ENCODE data around the gene ALDOC. TPM values are rescaled to one million over a fixed set of nuclear protein-coding genes. Genes with fewer than 3 reads are reported as not detected.
A peak's percentile ranks its signal among the peaks of the same experiment; 100 is the strongest.
"Not testable (repeated sequence)": the region's sequence is repeated elsewhere in the genome, so short reads cannot be mapped to it uniquely, and the experiment has no call there.

The ALDOC gene
- total RNA-seq: 10.7 TPM

DNA sequence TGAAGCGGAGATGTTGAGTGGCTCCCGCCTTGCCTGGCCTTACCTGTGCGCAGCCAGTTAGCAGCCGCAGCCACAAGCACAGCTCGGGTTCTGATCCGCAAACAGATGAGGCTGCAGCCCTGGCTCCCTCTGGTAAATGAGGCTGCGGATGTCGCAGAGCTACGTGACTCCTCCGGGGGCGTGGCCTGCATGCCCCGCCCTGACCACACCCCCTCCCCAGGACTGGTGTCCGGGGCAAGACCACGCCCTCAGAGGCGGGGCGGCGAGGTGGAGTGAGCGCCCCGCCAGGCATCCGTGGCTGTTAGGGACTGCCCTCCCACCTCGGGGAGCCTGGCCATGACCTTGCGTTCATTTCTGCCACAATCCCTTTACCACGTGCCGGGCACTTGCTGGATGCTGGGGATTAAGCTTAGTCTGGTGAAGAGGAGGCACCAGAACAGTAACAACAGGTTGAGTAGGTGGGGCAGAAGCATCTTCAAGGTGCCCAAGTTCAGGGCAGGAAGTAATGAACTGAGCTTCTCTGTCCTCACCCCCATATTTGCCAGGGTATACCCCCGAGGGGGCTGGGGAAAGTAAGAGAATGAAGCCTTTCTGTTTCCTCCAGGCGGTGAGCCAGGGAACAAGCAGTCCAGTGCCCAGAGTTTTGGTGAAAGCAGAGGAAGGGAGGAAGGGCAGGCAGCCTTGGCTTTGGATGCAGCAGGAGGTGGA is at the start of gene ALDOC:
Gene ALDOC (minus strand): TSS at position 138 of the 708 bp plus-strand sequence. CDS start 1,363 bp downstream, outside the sequence.
- peak; percentile 92 for DNase-seq

DNA sequence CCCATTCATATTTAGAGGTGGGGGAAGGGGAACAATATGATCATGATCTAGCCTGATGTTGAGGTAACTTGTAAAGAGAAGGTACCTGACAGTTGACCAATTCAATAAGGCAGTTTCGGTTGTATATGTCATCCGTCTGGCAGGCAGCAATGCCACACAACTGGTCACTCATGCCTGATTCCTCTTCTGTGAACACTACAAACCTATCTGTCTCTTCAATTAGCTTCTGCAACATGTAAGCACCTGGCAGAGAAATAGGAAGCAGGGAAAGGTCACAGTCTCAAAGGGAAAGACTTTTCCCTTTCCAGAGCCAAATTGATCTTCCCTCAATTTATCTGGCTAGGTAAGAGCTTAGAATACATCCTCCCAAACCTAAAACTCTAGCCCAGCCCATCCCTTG is 47.5 kb upstream of the ALDOC start:
- DNase-seq: no peak

DNA sequence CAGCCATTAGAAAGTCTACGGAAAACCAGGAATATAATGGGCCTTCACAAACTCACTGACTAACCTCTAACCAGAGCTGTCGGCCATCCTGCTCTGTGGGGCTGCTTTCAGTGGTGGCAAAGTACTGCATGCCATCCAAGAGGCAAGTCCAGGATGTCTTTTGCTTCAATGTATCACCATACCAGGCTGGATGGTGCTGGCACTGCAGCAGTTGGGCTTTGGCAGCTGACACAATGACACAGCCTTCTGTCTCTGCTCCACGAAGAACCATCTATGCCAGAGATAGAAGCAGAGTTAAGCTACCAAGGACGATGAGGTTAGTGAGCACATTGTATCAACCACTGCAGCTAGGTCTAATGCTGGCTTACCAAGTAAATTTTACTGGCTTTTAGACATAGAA is 47.0 kb upstream of the ALDOC start:
- no peak for DNase-seq

DNA sequence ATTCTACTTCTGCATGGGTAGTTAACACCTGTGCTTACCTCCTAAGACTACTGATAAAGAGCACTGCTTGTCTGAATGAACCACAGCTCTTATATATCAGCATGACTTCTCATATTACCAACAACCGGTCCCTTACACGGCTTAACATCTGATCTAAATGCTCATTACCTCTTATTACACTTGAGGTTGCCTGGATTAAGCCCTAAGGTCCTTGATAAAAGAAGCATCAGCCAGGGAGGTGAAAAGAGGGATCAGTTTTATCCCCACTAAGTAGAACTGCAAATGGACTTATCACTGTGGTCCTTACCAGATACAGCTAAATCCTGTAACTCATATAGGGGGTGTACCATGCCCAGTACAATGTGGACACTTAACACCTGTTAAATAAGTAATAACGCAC is 45.5 kb upstream of the ALDOC start:
- no peak for DNase-seq

DNA sequence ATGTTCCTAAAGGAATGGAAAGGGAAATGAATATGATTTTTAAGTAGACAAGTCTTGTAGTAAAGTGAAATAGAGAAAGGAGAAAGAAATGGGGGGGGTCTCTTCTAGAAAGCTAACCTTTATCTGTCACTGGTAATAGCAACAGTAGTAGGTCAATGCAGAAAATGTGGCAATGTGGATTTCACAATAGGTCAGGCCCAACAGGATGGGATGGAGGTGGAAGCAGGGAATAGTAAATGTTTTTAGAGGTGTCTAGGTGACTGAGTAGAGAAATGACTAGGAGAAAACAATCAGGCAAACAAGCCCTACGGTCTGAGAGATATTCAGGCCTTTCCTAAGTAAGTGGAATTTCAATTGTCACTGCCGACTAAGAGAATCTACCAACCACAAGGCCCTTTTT is 43.3 kb upstream of the ALDOC start:
- DNase-seq: no peak

DNA sequence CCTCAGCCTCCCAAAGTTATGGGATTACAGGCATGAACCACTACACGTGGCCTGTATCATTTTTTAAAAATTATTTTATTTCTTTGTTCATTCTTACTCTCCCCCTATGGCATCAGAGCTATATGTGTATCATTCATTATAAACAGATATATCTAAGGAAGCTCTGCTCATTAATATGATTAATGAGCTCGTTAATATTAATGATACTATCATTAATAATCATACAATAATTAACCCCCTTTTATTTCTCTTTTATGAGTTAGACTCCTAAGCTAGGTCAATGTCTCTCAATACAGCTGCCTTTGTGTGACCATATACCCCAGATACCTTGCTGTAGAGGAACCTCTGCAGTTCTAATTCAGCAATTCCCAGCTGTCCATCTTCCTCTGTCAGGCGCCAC is 41.8 kb upstream of the ALDOC start:
- DNase-seq: no peak

DNA sequence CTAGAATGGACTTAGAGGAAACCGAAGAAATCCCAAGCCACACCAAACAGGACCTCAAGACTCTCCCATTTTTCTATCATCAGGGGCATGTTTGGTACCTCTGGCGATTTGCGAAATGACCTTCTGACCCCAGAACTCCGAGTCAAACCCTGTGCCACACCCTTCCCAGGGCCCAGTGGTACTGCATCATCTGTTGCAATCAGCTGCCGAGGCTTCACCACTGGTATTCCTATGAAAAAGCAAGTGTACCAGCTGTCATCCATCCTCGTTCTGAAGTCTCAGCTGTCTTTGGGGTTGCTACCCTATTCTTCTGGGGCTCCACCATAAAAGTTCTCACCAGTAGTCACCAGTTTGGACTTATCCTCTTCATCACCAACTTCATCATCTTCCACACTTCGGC is 39.6 kb upstream of the ALDOC start:
- no peak for DNase-seq

DNA sequence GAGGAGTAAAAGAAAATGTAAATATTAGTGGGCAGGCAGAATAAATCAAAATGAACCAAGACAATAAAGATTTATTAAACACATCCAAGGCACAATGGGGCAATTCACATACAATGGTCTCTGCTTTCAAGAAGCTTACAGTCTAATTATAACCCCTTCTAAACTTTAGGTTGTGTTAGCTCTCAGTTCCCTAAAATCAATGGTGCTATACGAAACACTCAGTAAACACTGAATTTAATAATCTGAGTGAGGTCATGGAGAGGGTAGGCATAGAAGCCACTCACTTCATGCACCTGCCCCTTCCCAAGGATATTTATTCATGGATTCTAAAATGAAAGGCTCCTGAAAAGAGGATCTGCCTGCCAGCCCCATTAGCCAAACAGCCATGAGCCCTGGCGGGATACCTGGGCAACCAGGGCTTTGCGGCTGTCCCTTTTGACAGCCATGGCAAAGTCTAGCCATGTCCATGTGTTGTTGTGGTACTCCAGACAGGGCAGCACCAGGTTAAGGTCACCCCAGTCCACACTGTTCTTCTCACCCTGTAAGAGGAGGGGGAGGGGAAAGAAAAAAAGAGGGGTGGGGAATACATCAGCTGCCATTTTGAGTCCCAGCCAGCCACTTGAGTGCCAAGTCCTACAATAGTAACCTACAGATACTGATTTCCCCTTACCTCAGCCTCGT is 38.7 kb upstream of the ALDOC start:
- DNase-seq: no peak

DNA sequence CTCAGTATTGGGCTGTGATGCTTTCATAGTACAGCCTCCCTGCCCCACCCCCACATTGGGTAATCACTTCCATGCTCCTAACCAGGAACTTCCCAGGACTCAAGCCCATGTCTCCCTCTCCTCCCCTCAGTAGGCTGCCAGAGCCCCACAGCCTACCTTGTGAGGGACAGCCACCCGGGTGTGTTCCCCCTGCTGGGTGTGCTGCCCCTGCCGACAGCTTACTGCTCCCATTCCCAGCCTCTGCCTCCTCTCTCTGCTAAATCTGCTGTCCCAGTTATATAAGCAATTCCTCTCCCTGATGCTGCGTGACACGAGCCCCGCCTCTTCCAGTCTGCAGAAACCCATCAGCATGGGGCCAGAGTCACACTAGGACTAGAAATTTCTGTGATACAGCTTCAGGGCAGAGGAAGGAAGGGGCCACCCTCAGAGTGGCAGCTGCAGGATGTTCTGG is 37.3 kb upstream of the ALDOC start, which contains the start of gene RSKR:
Gene RSKR (minus strand): TSS at position 255 of the 451 bp plus-strand sequence. CDS start 24 bp downstream, at position 231.
- no peak for DNase-seq

DNA sequence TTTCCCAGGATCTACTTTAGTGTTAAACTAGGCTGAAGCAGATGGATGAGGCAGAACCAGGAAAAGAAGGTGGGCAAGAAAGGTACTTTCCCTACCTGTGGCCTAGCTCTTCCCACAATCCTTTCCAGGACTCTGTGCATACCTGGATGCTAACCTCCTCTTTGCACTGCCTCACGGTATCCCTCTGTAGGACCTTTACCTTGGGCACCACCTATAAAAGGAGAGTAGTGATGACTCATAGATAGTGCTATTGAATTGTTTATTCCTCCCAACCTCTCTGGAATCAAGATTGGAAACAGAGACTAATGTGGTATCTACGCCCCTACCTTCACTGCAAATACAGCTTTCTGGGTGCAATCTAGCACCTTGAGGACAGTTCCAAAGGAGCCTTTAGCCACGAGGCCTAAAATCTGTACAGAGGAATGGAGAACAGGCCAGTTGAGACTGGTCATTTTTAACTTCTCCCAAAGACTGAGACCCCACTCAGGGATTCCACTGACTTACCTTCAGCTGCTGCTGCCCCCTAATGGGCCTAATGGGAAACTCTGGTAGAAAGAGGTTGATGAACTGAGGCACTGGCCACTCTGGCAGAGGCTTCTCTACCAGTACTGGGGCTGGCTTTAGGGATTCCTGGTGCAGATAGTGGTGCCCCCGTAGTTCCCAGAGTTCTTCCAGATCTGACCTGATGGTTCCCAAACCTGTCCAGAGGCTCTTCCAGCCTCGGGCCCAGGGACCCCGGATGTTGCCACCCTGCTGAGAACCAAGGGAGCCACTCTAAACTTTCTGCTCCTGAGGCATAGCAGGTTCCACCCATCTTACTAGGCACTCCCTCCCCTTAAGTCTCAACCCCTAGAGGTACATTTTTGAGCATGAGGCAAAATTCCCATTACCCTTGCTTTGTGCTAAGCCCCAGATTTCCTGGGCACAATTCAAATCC is 36.5 kb upstream of the ALDOC start:
- DNase-seq: peak; percentile 54

DNA sequence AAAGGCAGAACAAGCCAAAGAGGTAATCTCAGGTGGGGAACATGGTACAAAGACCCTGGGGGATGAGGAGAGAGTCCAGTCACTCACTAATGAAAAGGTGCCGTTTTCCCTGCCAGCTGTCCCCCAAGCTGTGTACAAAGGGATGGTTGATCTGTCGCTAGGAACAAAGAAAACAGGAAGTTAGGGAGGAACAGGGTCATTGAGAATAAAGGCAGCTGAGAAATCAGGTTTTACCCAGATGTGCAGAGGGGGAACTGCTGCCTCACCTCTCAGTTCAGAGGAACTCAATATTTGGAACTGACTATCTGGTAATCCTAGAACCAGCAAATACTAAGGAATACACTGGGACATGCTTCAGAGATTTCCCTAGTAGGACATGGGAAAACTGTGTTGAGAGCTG is 35.8 kb upstream of the ALDOC start:
- no peak for DNase-seq

DNA sequence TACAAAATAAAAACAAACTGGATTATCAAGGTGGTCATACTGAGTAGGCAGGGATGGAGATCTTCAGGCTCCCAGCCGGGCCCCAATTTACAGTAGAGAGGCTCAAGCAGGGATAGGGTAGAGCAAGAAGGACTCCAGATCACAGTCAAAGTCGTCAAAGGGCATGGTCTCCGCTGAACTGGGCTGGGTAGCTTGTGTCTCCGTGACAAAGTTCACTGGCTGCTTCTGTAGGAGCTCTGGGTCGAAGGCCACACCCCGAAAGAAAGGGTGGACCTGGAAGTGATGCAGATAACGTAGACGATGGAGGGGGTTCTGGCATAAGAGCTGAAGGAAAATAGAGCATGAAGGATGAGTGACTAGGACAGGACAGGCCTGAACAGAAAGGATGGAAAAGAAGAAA is 33.7 kb upstream of the ALDOC start:
- DNase-seq: no peak

DNA sequence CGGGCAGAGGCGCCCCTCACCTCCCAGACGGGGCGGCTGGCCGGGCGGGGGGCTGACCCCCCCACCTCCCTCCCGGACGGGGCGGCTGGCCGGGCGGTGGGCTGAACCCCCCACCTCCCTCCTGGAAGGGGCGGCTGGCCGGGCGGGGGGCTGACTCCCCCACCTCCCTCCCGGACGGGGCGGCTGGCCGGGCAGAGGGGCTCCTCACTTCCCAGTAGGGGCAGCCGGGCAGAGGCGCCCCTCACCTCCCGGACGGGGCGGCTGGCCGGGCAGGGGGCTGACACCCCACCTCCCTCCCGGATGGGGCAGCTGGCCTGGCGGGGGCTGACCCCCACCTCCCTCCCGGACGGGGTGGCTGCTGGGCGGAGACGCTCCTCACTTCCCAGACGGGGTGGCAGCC is 27.3 kb upstream of the ALDOC start:
- DNase-seq: not testable (repeated sequence)

DNA sequence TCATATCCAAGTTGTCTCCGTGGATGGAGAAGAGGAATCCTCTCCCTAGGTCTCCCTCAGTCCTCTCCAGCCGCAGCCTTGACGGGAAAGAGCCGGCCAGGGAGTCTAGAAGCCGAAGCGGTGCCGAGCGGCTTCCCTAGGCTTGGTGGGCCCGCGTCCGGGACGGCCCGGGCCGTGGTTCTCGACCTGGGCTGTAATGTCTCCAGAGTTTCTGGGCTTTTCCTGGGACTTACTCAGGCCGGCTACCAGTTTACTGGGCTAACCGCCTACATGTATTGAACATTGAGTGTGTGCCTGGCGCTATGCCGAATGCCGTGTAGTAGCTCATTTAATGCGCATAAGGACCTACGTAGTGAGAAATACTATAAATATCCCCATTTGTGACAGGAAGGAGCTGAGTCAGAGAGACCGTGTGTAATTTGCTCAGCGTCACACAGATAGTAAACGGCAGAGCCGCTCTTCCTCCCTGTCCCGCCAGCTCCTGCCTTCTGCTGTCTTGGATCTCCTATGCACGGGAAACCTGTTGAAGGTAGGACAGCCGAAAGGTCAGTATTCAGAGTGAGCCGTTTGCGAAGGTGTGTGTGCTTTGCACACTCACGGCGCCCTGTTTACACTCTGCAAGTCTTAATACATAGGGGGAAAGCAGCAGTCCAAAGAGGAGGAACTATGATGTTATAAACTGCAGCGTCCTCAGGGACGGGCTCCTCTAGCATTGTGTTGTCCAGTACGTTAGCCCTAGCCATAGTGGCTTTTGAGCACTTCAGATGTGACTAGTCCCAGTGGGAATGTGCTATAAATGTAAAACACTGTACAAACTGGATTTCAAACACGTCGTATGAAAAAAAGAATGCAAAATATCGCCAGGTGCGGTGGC is 22.9 kb upstream of the ALDOC start:
- DNase-seq: peak; percentile 76

DNA sequence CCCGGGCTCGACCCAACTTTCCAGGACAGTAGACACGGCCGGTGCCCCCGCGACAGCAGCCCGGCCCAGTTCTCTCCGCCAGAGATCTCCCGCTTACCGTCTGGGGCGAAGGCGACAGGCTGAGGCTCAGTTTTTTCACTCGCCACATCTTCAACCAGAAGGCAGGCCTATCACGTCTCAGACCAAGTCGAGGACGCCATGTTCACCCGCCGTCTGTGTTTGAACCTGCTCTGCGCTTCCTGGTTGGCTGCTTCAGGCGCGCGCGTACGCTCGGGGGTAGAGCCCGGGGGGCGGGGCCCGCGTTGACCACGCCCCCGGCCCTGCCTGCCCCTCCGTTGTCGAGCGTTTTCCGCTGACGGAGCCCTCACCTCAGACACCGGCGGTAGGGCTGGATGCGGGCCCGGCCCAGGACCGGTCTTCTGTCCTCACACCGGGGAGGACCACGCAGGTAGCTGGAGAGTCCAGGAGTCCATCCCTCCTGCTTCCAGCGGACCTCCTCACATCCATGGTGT is 22.2 kb upstream of the ALDOC start, which contains the start of gene SPAG5:
Gene SPAG5 (minus strand): TSS at position 227 of the 512 bp plus-strand sequence. CDS start 79 bp downstream, at position 148.
- peak; percentile 96 for DNase-seq

DNA sequence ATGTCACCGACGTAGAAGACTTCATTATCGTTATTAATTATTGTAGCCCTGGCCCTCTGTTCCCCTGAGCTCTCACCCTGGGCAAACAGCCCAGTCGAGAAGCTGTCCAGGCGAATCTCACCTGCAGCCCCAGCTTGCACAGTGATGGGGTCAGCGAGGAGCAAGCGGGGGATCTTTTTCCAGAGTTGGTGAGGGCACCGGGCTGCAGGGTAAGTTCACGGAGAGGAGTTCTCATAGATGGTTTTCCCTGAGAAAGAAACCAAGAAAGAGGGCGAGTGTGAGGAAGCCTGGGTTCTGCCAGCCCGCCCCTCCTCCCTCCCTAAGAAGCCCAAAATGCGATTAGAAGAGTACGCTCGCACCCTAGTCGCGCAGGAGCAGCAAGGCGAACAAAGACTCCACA is 21.7 kb upstream of the ALDOC start:
- no peak for DNase-seq

DNA sequence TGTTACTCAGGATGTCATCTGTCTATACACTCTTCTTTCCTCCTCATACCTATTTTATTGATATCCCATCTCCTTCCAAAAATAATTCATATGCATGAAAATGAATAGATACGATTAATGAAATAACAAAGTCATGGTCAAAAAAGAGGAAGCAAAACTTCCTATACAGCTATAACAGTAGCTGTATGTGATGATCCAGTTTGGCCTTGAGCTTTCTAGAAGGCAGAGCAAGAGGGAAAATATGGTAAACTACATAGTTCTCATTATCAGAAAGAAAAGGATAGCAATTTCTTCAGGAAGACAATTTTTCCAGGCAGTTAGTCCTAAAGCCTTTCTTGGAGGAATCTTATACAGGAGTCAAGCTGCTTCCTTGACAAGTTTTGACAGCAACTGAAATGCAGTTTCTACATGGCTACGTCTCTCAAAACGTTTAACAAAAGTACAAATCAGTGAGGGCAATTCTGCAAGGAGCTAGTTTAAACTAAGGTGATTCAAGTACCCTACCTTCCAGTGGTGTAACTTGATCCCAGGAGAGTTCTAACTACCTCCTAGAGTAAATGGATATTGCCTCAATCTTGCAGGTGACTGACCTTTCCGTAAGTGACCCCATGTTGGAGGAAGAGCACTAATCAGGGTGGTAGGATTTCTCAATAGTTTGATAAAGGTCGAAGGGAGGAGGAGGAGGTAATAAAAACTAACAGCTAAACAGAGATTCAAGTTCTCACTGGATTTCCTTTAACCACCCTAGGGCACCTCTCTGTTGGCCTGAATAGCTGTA is 21.1 kb upstream of the ALDOC start:
- no peak for DNase-seq

DNA sequence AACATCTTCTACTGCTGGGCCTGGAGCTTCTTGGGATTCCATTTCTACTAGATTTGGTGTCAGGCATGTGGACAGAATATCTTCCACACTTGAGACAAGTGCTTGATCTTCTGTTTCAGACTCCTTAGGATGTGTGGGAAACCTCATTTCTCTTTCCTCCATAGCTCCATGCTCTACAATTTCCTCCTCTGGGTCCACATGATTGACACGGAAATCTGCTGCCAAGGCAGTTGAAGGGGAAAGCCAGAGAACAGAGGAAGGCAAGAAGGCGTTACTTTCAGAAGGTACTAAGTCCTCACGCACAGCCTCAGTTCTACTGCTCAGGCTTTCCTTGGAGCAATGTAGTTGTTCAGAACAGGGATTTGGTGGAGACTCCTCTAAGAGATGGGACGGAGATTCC is 15.6 kb upstream of the ALDOC start:
- no peak for DNase-seq

DNA sequence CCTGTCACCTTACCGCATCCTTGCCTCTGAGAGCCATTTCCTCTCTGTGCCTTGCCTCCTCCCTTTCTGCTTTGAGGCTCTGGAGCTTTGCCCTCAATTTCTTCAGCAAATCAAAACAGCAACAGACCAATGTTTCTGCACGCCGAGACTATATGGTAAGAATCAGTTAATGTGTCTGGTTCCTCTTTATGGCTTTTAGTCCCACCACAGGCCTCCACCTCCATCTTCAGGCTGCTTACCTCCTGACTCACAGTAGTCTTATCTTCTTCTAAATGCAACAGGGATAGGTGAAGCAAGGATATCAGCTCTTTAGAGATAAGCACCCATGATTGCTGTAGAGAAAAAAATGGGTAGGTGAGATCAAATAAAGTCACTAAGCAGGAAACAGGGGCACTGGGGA is 9.2 kb upstream of the ALDOC start:
- no peak for DNase-seq

DNA sequence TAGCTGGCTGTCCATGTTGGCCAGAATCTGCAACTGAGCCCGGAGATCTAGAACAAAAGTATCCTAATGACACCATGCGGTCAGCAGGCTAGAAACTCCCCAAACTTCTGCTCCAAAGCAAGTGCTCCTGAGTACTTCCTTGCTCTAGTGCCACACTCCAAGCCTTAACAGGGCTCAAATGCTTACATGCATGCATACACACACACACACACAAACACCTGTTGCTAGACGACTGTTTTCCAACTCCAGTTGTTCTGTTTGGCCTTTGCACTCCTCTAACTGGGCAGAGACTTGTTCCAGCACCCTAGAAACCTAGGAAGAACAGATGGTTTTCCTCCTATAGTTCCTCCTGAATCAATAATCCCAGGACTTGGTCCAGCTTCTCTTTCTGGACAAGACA is 7.7 kb upstream of the ALDOC start:
- no peak for DNase-seq

DNA sequence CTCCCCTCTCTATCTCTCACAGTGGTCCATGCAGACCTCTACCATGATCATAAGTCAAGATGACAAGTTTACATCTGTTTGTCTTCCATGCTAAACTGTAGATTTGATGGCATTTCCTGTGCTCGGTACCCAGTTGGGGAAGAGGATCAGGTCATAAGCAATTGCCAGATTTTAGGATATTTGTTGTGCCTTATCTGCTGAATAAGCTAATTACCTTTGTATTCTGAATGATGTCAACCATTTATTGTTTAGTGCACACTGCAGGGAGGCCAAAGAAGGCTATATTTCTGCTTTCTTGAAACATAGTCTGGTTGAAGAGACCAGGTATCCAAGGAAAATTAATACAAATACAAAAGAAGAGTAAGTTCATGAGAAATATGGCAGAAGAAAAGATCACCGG is 5.8 kb upstream of the ALDOC start:
- no peak for DNase-seq

Data from tongue (tissue), 2 donors.